ENCODE results near the gene CNTNAP5. TPM values are rescaled to one million over a fixed set of nuclear protein-coding genes. Genes with fewer than 3 reads are reported as not detected.

The CNTNAP5 gene
- total and polyA plus RNA-seq, 9 of the 15 experiments (the other 6 are each of a cell fraction or from before 2014, with no cell fraction given) = not detected

DNA sequence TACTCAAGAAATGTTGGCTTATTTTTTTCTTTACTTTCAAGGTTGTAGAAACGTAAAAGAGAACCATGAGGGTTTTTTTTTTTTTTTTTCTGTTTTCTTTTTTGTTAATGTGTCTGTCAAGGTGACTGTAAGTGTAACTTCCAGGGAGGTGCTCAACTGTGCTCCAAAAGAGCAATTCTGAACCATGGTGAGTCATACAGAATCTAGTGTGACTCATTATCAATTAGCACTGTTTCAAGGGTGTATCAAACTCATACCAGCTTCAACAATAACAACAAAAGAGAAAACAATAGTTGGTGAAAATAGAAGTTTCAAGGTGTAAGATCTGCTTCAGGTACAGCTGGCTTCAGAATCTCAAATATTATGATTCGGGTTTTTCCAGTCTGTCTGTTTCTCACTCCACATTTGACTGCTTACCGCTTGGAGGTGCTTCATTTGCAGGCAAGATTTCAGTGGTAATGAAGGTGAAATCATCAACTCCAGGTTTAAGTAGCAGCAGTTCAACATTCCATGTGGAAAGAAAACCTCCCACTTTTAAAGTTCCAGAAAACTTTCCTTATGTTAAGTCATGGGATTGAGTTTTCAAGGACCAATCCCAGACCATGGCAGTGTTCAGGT is 850.6 kb downstream of the CNTNAP5 start:
- Histone ChIP-seq H3K4me3 (no peak overlapping the region), H3K27me3 (ENCODE audit: control insufficient read depth in 2 of 2, insufficient read depth in 2 of 2, low read length in 2 of 2) (no peaks in the 10 kb centered on the region), H3K4me1 (replicated peaks in 1 of 2; ENCODE audit: control insufficient read depth in 2 of 2, insufficient read depth in 2 of 2, low read length in 2 of 2) (no peaks in the 10 kb centered on the region), H3K9ac (ENCODE audit: insufficient read depth in 1 of 2, low read depth in 2 of 2, low read length in 2 of 2) (no peak overlapping the region), H4K20me1 (replicated peaks; ENCODE audit: control insufficient read depth, insufficient read depth, low read length) (no peaks in the 10 kb centered on the region), H3K79me2 (ENCODE audit: control insufficient read depth, insufficient read depth, low read length) (no peaks in the 10 kb centered on the region), H3K36me3 (ENCODE audit: control insufficient read depth, insufficient read depth, low read length) (no peaks in the 10 kb centered on the region), H3K9me3 (replicated peaks; ENCODE audit: control insufficient read depth, insufficient read depth, low read depth, low read length) (no peaks in the 10 kb centered on the region), H3K27ac (ENCODE audit: extremely low read depth, low read depth, low read length) (no peak overlapping the region), H3K4me2 (ENCODE audit: insufficient read depth, low read length) (no peak overlapping the region), H3K9me1 (ENCODE audit: control insufficient read depth, insufficient read depth, low read length) (no peaks in the 10 kb centered on the region), H2AFZ (ENCODE audit: low read depth, low read length) (no peak overlapping the region)
- ATAC-seq = no peak
- in situ Hi-C loops (cut with MboI) = no loop called here
- POLR2A ChIA-PET = no interaction called here
- no peak for DNase-seq (ENCODE audit: extremely low read depth in 1 of 4, low spot score in 3 of 4)
- intact Hi-C loops (cut with micrococcal nuclease) = no loop called here
- TF ChIP-seq HNRNPL (IDR thresholded peaks at IDR 0.05; ENCODE audit: low read depth, low read length) (no peak), ZNF507 (tag; conservative IDR thresholded peaks at IDR 0.05) (no peak), ZNF165 (CRISPR knock-in tag; IDR thresholded peaks at IDR 0.05; ENCODE audit: borderline replicate concordance) (no peak), HNRNPUL1 (IDR thresholded peaks at IDR 0.05; ENCODE audit: low read length) (no peak), YY1 (IDR thresholded peaks at IDR 0.05; ENCODE audit: borderline replicate concordance in 1 of 3, control insufficient read depth in 1 of 3, extremely low read depth in 1 of 3, insufficient read depth in 3 of 3, insufficient read length in 1 of 3, insufficient replicate concordance in 2 of 3, low read depth in 1 of 3, low read length in 2 of 3) (no peak)
- TF ChIP-seq, protein P1, sequence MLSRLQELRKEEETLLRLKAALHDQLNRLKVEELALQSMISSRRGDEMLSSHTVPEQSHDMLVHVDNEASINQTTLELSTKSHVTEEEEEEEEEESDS (CRISPR knock-in tag; IDR thresholded peaks at IDR 0.05) = no peak
- CTCF ChIA-PET (ENCODE audit: low intra/inter-chr PET ratio) = no interaction called here
- FAIRE-seq = no peak
- WGBS (ENCODE audit: insufficient coverage, low coverage, missing lambda C conversion rate) = 0% methylated on average over 3 of the region's 3 CpGs
- BruUV-seq (replicated peaks) = no TSS peak

Data from K562 (cell line).